CD4-positive, alpha-beta T cell treated with Interleukin-4 for 1 hour (primary cell): ENCODE data around the gene PDGFB.

Experiments used
- DNase-seq, 2 donors: peaks; one replicate each; pipeline ENCODE4 v3.0.0-alpha.2; 2020 to 2022

Gene PDGFB

DNA sequence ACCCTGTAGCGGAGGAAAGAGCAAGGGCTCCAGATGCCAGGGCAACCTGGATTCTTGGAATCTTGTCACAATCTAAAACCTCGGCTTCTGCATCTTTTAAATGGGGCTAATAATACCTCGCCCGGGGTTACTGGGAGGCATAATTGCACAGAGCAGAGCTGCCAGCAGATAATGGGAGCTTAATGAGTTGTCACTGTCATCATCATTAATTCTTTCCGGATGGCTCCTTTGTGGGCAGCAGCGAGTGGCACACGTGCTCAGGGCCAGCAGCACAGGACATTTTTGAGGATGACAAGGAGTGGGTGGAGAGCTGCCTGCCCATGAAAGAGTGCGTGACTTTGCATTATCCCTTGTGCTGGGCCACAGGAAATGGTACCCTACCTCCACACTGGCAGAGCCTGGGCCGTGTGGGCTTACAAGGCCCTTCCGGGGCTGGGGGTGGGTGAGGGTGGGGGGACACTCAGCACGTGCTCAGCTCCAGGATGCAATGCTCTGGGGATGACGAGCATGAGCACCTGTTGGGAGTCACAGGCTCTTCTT is 5.7 kb downstream of the PDGFB start:
- DNase-seq, result no peak

DNA sequence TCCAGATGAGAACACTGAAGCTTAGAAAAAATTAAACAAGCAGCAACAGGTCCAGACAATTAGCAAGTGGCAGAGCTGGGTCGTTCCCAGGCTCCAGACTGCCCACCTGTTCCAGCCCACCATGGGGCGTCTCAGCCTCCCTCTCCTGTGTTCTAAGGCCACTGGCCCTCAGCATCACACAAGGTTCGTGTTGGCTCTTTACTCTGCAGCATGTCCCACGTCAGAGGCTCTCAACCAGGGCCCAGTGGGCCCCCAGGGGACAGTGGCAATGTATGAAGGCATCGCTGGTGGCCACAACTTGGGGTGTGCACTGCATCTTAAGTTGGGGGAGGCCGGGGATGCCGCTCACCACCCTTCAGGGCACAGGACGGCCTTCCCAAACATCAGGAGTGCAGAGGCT is 6.2 kb downstream of the PDGFB start:
- DNase-seq, result no peak

DNA sequence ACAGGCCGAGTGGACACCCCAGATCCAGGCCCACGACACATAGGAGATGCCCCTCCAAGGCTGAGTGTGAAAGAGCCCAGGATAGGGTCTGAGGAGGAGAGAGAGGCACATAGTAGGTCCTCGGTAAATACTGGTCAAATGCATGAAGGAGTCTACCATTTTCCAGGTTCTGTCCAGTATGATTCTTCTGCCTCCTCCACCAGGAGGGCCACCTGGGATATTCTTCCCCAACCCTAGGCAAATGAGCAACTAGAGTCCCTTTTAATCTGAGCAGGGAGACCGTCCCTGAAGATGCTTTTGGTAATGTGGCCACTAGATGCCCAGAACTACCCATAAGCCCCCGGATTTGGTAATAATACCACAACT is 6.7 kb downstream of the PDGFB start:
- no peak for DNase-seq

DNA sequence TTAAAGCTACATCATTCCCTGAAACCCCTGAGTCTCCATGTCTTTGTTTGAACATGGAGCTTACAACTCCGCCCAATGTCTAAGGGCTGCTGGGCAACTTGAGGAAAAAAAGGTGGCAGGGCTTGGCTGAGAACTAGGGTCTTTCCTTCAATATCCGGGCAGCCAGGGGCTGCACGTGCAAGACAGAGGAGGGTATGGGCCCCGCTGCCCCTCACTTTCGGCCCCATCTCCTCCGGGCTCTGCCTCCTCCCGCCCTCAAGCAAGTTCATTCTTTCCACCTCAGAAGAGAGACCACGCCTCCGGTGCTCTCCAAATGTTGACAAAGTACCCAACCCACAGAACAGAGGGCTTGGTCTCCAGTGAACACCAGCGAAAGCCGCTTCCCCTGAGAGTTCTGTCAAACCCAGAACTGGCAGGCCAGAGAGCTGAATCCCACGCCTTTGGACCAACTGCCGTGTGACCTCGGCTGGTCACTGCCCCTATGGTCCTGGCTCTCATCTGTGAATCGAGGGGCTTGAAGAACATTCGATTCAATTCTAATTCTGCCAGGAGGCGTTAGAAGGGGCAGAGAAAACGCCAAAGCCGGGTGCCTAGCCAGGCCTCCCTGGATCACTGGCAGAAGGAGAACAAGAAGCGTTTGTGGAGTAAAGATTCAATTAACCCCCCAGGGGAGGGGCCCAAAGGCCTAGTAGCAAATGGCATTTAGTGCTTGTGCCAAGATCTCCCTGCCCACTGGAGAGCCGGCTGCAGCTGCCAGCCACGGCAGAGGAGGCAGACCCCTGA is 7.3 kb downstream of the PDGFB start:
- DNase-seq, result no peak

DNA sequence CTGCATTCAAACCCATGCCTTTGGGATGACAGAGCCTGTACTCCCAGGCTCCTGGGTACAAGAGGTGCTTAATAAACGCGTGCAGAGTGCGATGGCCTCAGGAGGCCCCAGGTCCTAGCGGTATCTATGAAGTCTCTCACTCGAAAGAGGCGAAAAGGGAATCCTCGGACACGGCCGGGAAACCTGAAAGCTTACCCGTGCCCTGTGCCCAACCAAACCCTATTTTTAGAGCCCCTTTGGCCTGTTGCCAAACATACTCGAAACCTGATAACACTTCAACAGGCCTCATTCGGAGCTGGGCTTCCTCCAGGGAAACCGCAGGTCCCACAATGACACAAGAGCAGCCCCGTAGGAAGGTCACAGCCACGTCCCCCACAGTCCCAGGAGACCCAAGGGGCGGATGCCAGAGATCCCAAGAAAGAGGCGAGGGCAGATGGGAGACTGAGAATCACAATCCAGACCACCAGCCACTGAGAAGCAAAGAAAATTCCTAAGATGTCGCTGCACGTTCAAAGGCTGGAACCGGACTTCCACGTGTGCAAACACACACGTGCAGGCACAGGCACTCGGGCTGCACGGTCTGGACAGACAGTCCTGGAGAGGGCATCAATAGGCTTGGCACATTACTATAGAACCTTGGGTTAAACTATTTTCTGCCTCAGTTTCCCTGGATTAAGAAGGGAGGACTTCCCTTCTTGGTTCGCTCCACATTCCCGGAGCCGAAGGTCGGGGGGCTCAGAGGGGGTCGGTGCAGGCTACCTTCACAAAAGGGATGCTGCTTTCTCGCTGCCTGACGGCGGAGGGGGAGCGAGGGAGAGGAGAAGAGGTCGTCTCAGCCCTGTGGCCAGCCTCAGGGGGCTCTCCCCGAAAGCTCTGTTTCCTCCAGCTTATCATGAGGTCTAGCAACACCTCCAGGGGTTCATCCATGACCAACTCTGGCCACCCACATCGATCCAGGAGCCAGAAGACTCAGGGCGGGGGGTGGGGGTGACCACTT is 8.2 kb downstream of the PDGFB start:
- DNase-seq, result peak; percentile 62 to 69

DNA sequence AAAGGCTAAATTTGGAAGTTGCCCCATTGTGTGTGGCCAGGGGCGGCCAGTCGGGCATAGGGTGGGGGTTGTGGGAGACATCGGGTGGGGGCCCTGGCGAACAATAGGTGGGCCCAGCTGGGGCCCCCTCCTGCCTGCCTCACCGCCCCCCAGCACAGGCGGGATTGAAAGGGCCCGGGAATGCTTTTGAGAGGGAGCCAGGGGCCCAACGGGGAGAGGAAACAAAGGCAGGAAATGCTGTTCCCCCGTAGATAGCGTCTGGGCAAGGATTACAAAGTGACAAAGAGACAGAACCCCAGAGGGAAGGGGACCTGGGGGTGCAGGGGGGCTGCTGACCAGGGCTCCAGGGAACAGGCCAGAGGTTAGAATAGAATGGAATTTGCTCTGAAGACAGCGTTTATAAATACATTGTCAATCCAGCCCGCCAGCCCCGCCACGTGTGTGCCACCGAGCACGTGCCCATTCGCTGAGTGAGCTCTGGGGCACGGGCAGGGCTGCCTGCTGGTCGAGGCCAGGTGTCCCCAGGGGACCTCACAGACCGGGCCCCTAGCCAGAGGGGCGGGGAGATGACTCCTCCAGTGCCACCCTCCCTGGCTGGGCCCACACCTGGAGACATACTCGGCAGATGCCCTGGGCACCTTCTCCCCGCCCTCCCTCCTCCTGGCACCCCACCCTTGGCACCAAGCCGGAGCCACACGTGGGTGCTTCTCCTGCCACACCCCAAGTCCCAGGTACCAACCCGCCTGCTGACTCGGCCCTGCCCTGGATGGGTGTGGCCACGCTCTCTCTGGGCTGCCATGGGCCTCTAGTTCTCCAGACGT is 9.7 kb downstream of the PDGFB start:
- no peak for DNase-seq

DNA sequence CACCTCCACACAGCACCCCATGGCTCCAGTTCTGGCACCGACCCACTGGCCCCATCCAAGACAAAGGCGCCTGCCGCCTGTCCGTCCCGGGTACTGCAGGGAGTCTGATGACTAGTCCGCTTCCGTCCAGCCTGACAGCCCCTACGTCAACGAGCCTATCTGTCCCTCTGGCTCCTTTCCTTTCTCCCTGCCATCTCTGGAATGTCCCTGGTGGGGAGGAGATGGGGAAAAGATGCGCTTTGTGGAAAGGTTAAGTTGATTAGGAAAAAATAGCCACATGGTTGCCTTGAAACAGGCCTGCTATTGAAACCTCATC is 10.4 kb downstream of the PDGFB start:
- DNase-seq, result no peak

DNA sequence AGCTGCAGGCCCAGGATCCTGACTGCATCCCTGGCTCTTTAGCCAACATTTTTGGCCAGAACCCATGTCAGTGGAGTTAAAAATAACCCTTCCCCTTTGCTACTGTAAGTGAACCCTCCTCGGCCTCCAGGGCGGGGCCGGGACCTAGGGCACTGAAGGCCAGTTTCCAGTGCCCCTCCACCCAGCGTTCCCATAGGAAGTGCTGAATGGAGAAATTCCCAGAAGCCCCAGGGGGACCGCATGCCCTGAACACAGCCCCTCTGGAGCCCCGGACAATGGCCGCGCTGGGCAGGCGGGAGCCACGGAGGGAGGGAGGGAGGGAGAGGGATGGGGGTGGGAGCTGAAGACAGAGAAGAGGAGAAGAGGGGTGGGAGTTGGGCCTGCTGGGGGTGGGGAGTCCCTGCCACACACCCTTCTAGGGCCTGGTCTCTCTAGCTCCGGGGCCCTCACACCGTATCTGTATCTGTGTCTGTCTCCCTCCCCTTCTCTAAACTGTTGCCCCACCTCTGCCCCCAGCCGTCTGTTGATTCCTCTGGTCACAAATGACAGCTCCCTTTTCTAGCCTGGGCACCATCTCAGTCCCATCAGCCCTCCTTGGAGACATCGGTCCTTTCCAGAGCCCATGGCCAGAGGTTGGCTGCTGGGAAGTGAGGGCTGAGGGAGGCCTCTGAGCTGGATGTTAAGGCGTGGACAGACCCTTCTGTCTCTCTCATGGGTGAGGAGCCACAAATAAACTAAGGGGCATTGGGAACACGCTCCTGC is 10.9 kb downstream of the PDGFB start:
- no peak for DNase-seq

DNA sequence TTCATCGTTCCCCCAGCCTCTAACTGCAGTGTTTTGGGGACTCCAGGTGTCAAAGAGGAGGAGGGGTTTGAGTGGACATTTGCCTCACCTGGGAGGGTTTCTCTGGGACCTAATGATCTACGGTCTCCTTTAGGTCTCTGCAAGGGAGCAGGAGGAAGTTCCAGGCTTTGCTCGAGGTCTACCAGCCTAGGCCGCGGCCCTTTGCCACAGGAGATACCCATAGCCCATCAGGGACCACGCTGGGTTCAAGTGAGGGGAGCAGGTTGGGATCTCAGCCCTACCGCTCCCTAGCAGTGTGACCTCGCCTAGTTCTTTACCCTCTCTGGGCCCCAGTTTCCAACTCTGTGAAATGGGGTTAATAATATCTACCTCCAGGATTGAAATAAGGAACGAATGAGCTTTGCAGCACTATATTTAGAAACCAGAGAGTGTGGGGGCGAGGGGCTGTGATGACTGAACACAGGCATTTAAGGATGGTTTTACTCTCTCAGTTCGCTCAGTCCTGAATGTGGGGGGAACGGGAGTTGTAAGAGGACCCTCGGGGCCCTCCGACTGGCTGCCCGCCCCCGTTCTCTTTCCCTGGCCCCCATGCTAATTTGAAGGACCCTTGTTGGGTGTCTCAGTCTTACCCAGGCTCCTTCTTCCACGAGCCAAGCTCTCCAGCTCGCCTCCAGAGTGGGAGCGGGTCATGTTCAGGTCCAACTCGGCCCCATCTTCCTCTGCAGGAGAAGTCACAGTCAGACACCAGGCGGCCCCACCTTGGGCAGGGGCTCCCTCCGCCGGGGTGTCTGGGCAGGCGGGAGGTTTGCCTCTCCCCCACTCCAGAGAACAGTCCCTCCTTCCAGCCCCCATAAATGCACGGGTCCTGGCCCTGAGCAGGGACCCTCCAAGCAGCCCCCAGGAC is 11.7 kb downstream of the PDGFB start:
- DNase-seq, result no peak

DNA sequence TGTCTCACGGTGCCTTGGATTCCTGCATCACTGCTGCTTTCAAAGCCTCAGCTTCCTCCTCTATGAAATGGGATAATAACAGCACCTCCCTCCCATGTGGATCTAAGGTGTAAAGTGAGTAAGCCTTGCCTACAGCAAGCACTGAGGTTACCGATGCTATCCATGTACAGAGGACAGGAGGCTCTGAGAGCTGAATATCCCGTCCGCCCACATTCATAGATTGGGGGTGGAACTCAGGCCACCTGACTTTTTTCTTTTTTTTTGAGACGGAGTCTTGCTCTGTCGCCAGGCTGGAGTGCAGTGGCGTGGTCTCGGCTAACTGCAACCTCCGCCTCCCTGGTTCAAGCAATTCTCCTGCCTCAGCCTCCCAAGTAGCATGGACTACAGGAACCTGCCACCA is 12.5 kb downstream of the PDGFB start:
- no peak for DNase-seq

DNA sequence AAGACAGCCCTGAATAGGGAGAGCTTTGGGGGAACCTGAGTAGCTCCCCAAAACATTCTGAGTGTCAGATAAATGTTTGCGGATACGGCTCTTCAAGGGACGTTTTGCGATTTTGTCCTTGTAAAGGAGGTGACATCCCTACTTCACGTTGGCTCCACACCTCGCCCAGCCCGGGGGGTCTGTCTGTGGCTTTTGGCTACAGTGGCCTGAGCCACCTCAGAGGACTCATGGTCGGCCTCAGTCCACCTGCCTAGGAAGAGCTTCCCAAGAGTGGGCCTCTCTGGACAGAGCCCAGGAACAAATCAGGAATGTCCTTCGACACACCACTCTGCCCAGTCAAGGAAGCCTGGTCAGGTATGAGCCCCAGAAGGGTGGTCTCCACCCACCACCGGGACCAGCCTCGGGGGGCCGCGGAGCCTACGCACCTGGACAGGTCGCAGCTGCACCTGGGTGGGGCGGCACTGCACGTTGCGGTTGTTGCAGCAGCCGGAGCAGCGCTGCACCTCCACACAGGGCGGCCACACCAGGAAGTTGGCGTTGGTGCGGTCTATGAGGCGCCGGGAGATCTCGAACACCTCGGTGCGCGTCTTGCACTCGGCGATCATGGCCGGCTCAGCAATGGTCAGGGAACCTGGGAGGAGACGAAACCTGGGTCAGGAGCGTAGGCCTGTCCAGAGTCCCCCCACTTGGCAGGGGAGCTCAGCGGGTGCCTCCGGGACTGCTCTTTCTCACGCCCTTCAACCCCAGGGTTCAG is 13.4 kb downstream of the PDGFB start:
- DNase-seq, result no peak

DNA sequence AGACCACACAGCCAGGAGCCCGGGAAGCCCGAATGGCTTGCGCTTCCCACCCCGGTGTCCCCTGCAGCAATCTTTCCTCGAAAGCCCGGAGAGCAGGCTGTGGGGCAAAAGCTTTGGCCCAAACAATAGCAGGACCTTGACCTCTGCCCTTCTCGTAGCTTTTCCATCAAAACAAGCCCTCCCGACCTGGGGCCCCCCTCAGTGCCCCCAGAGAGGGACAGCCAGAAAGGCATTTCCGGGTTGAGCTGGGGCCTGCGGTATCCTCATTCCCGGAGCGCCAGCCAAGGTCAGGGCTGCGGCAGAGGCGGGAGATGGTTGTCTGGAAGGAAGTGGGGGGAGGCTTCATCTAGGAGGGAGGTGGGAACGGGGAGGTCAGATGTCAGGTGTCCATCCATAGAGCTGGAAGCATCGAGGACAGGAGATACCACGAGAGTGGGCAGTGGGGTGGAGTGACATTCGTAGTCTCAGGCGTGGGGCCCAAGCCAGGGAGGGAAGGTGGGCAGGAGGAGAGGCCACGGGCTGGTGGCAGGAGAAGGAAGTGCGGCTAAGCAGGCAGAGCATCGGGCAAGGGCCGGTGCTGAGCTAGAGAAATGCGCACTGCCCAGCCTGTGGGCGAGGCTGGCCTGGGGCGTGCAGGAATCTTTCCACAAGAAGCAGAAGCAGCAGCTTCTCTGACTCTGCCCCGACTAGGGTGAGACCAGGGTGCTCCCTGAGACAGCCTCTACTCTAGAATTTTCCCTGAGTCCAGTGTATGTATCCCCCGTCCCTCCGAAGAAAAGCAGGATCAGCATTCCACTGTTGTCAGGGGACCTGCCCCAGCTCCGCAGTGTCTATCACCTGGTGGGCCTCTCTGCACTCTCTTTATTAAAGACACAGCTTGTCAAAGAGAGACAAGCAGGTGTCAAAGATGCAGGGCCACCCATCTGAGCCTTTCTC is 14.3 kb downstream of the PDGFB start:
- DNase-seq, result no peak

DNA sequence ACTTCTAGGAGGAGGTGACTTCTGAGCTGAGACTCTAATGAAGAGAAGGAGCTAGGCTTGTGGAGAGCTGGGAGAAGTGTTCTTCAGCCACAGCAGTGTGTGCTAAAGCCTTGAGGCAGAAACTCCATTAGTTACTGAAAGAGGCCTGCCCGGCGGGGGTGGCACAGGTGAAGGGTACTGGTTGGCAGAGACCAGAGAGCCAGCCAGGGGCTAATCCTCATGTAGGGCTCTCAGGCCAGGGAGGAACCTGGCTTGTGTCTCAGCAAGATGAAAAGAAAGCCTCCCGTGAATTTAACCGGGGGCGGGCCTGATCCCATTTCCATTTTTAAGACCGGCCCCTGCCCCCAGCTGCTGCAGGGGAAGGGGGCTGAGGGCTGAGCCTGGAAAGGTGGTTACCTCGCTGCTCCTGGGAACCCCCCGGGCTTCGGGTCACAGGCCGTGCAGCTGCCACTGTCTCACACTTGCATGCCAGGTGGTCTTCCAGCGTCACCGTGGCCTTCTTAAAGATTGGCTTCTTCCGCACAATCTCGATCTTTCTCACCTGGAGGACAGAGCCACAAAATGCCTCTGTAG is 15.0 kb downstream of the PDGFB start:
- DNase-seq, result no peak

DNA sequence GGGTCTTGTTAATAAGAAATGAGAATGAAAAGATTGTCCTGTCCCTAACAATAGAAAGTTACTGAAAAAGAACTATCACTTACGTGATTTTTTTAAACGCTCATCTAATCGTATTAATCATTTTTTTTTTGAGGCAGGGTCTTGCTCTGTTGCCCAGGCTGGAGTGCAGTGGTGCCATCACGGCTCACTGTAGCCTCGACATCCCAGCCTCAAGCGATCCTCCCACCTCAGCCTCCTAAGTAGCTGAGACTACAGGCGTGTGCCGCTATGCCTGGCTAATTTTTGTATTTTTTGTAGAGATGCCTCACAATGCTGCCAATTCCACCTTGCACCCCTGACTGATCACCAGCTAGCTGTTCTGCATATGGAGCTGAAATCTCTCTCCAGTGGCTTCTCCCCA is 15.7 kb downstream of the PDGFB start:
- DNase-seq, result no peak

DNA sequence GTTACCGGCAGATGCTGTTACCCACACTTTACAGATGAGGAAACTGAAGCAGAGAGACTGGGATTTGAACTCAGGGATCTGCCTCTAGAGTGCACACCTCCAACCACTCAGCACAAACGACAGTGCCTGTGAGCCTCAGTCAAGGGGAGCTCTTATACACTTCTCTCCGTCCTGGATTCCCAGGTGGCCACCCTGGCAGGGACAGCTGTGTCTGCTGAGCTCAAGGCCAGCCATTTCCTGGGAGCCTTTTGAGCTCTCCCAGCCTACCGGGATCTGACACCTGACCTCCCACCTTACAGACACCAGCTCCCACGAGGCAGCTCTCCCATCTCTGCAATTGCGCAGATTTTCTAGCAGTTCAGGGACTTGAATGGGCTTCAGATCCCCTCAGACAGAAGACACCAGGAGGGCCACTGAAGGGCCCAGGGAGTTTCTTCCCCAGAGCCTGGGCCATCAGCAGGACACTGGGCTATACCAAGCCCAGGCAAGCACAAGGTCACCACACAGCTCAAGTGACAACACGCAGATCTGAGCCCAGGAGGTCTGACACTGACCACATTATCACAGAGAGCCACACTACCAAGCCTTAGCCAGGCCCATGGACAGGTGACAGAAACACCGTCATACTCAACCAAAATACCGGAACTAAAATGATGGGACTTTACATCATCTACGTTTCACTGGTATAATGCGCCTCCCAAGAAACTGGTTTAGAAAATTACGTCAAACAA is 17.1 kb downstream of the PDGFB start:
- DNase-seq, result no peak

DNA sequence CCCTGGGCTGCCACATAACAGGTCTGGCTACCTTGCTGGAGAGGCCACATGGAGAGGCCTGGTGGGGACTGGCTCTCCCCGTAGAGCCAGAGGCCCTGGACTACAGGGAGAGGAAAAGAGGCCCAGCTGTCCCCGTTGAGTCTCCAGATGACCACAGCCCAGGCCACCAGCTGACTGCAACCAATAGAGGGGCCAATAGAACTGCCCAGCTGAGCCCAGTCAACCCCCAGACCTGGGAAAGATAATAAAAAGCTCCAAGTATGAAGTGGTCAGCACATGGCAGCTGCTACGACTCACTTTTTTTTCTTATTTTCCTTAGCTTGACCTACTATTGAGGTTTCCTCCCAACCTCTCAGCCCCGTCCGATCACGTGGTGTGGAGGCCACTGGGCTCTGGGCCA is 18.4 kb downstream of the PDGFB start:
- DNase-seq, result no peak

DNA sequence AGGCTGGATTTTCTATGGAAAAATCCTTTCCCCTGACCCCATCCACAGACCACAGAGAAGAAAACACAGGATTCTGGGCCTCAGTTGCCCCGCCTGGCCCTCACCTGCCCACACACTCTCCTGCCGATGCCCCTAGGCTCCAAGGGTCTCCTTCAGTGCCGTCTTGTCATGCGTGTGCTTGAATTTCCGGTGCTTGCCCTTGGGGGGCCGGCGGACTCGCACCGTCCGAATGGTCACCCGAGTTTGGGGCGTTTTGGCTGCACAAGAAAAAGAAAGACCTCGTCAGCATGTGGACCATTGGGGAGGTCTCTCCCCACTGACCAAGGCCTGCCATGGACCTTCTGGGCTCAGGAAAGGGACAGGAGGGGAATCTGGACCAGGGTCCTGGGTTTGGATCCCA is 19.2 kb downstream of the PDGFB start:
- DNase-seq, result no peak

DNA sequence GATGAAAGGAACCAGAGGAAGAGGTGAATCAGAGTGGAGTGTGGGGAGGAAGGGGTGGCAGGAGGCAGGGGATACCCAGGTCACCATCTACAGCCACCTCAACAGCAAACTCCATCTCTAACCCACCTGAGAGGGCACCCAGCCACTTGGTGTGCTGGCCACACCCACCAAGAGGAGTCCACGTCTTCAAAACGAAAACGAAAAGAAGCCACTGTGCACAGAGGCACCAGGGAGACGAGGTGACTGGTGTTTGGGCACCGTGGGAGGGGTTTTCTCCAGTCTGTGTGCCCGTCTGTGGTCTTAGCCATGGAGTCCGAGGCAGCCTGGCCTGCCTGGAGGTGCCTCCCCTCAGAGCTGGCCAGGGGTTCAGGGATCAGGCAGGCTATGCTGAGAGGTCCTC is 20.2 kb downstream of the PDGFB start:
- no peak for DNase-seq
